Measurements from ENCODE around the gene ZNF677.
"Not testable (repeated sequence)": the region's sequence is repeated elsewhere in the genome, so short reads cannot be mapped to it uniquely, and the experiment has no call there.

Gene ZNF677

GRCh38 chr19:53212703-53213320, 41.9 kb downstream of the ZNF677 start:
- Histone ChIP-seq H4K8ac (ENCODE audit: low read depth, low read length) (no peak overlapping the region), H3K9ac (ENCODE audit: low read depth, low read length, poor library complexity) (no peak overlapping the region), H2AFZ (ENCODE audit: low read length) (no peak overlapping the region), H3K23ac (ENCODE audit: low read depth, low read length, poor library complexity) (no peak overlapping the region), H2BK5ac (ENCODE audit: low read length) (no peak overlapping the region), H3K27me3 (ENCODE audit: control insufficient read depth in 3 of 3, insufficient read depth in 3 of 3, low read depth in 1 of 3, low read length in 3 of 3) (no peaks in the 10 kb centered on the region), H3K4me3 (ENCODE audit: low read length in 2 of 2) (no peak overlapping the region), H3K27ac (replicated peaks; ENCODE audit: low read length) (no peak overlapping the region), H2AK5ac (ENCODE audit: low read depth, low read length) (no peak overlapping the region), H3K4me2 (ENCODE audit: insufficient read depth, low read length, poor library complexity, severe bottlenecking) (no peak overlapping the region), H3K36me3 (replicated peaks in 1 of 2; ENCODE audit: control insufficient read depth in 2 of 2, insufficient read depth in 2 of 2, low read length in 2 of 2) (no peaks in the 10 kb centered on the region), H2BK120ac (ENCODE audit: low read depth, low read length) (no peak overlapping the region), H3K4ac (ENCODE audit: low read length) (no peak overlapping the region), H4K91ac (ENCODE audit: low read depth, low read length, poor library complexity) (no peak overlapping the region), H3K9me3 (replicated peaks in 1 of 2; ENCODE audit: control insufficient read depth in 2 of 2, insufficient read depth in 1 of 2, low read depth in 1 of 2, low read length in 2 of 2) (peaks cover 17 to 71% of the 10 kb centered on the region in 2 donors), H2BK12ac (ENCODE audit: low read length) (no peak overlapping the region), H3K14ac (ENCODE audit: low read length) (no peak overlapping the region), H3K79me1 (ENCODE audit: low read depth, low read length) (no peaks in the 10 kb centered on the region), H3K4me1 (ENCODE audit: control insufficient read depth in 2 of 2, insufficient read depth in 1 of 2, low read depth in 1 of 2, low read length in 2 of 2) (no peaks in the 10 kb centered on the region), H2BK15ac (ENCODE audit: low read length) (no peak overlapping the region), H3K18ac (ENCODE audit: low read length) (no peak overlapping the region)
- DNase-seq (ENCODE audit: low spot score) = no peak
- no CpG with 5 or more reads among the region's 2 CpGs for WGBS, 2 donors (ENCODE audit: extremely low coverage in 2 of 2, insufficient read length in 2 of 2, insufficient replicate concordance in 1 of 2)

- H3K4me1 ChIP-seq (ENCODE audit: control insufficient read depth in 2 of 2, insufficient read depth in 1 of 2, low read depth in 1 of 2, low read length in 2 of 2); H3K9ac ChIP-seq (ENCODE audit: low read depth, low read length, poor library complexity); H2BK120ac ChIP-seq (ENCODE audit: low read depth, low read length); H4K8ac ChIP-seq (ENCODE audit: low read depth, low read length); DNase-seq (ENCODE audit: low spot score); H2BK5ac ChIP-seq (ENCODE audit: low read length); H3K4ac ChIP-seq (ENCODE audit: low read length); H4K91ac ChIP-seq (ENCODE audit: low read depth, low read length, poor library complexity); H3K4me2 ChIP-seq (ENCODE audit: insufficient read depth, low read length, poor library complexity, severe bottlenecking); H3K36me3 ChIP-seq (replicated peaks in 1 of 2; ENCODE audit: control insufficient read depth in 2 of 2, insufficient read depth in 2 of 2, low read length in 2 of 2); H3K23ac ChIP-seq (ENCODE audit: low read depth, low read length, poor library complexity); H2BK15ac ChIP-seq (ENCODE audit: low read length); H3K18ac ChIP-seq (ENCODE audit: low read length); H3K27ac ChIP-seq (replicated peaks; ENCODE audit: low read length); H3K27me3 ChIP-seq (ENCODE audit: control insufficient read depth in 3 of 3, insufficient read depth in 3 of 3, low read depth in 1 of 3, low read length in 3 of 3); H2AFZ ChIP-seq (ENCODE audit: low read length); H3K79me1 ChIP-seq (ENCODE audit: low read depth, low read length); H3K4me3 ChIP-seq (ENCODE audit: low read length in 2 of 2); H3K14ac ChIP-seq (ENCODE audit: low read length); H2AK5ac ChIP-seq (ENCODE audit: low read depth, low read length); H2BK12ac ChIP-seq (ENCODE audit: low read length): not testable (repeated sequence)
- WGBS, 2 donors (ENCODE audit: extremely low coverage in 2 of 2, insufficient read length in 2 of 2, insufficient replicate concordance in 1 of 2) = no CpG with 5 or more reads among the region's 3 CpGs
- peaks cover 15 to 69% of the 10 kb centered on the region in 2 donors for H3K9me3 ChIP-seq (replicated peaks in 1 of 2; ENCODE audit: control insufficient read depth in 2 of 2, insufficient read depth in 1 of 2, low read depth in 1 of 2, low read length in 2 of 2)
Measured at GRCh38 chr19:53211554-53211953, 43.1 kb downstream of the ZNF677 start.

DNA sequence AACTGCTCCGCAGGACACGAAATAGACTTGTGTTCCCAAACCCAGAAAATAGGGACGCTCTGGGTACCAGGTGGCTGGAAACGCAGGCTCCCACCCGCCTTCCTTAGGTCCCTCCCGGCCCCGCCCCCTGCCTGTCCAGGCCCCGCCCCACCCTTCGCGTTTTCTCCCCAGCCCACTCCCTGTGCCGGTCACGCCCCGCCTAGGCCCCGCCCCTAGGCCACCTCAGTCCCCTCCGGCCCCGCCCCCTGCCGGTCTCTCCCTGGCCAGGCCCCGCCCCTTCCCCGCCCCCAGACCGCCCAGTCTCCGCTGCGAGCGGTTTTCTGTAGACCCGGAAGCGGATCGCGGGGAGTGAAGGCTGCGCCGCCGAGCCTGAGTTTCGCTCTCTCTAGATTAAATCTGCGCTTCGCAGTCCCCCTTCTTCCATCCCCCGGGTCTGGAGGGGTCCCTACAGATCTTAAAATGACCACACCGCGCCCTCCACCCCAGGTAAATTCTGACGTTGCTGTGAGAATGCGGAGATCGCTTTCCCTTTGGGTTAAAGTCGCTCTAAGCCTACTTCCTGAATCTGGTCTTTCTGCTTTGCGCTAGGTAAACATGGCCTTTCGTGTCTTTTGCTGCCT, 57.8 kb downstream of the ZNF677 start:
- no peak overlapping the region for H2BK5ac ChIP-seq (ENCODE audit: low read length)
- H3K4me2 ChIP-seq (ENCODE audit: insufficient read depth, low read length, poor library complexity, severe bottlenecking) = peak overlapping the region; percentile 78
- peak overlapping the region; percentile 85 to 95 for H3K4me3 ChIP-seq (ENCODE audit: low read length in 2 of 2)
- peaks cover 0 to 2% of the 10 kb centered on the region in 2 donors for H3K36me3 ChIP-seq (replicated peaks in 1 of 2; ENCODE audit: control insufficient read depth in 2 of 2, insufficient read depth in 2 of 2, low read length in 2 of 2)
- no peak overlapping the region for H2BK120ac ChIP-seq (ENCODE audit: low read depth, low read length)
- H3K27me3 ChIP-seq (ENCODE audit: control insufficient read depth in 3 of 3, insufficient read depth in 3 of 3, low read depth in 1 of 3, low read length in 3 of 3) = no peaks in the 10 kb centered on the region
- H3K79me1 ChIP-seq (ENCODE audit: low read depth, low read length) = no peaks in the 10 kb centered on the region
- no peak overlapping the region for H3K4ac ChIP-seq (ENCODE audit: low read length)
- H3K27ac ChIP-seq (replicated peaks; ENCODE audit: low read length) = no peak overlapping the region
- peak overlapping the region; percentile 81 for H3K18ac ChIP-seq (ENCODE audit: low read length)
- H2AFZ ChIP-seq (ENCODE audit: low read length) = peak overlapping the region; percentile 99
- H2BK15ac ChIP-seq (ENCODE audit: low read length) = no peak overlapping the region
- H2BK12ac ChIP-seq (ENCODE audit: low read length) = no peak overlapping the region
- H3K23ac ChIP-seq (ENCODE audit: low read depth, low read length, poor library complexity) = no peak overlapping the region
- H3K14ac ChIP-seq (ENCODE audit: low read length) = no peak overlapping the region
- H3K4me1 ChIP-seq (ENCODE audit: control insufficient read depth in 2 of 2, insufficient read depth in 1 of 2, low read depth in 1 of 2, low read length in 2 of 2) = peaks cover 0 to 3% of the 10 kb centered on the region in 2 donors
- H2AK5ac ChIP-seq (ENCODE audit: low read depth, low read length) = no peak overlapping the region
- no peak overlapping the region for H4K91ac ChIP-seq (ENCODE audit: low read depth, low read length, poor library complexity)
- WGBS, 2 donors (ENCODE audit: extremely low coverage in 2 of 2, insufficient read length in 2 of 2, insufficient replicate concordance in 1 of 2) = no CpG with 5 or more reads among the region's 42 CpGs
- peaks cover 13 to 42% of the 10 kb centered on the region in 2 donors for H3K9me3 ChIP-seq (replicated peaks in 1 of 2; ENCODE audit: control insufficient read depth in 2 of 2, insufficient read depth in 1 of 2, low read depth in 1 of 2, low read length in 2 of 2)
- H3K9ac ChIP-seq (ENCODE audit: low read depth, low read length, poor library complexity) = no peak overlapping the region
- DNase-seq (ENCODE audit: low spot score) = peak; percentile 89
- no peak overlapping the region for H4K8ac ChIP-seq (ENCODE audit: low read depth, low read length)

DNA sequence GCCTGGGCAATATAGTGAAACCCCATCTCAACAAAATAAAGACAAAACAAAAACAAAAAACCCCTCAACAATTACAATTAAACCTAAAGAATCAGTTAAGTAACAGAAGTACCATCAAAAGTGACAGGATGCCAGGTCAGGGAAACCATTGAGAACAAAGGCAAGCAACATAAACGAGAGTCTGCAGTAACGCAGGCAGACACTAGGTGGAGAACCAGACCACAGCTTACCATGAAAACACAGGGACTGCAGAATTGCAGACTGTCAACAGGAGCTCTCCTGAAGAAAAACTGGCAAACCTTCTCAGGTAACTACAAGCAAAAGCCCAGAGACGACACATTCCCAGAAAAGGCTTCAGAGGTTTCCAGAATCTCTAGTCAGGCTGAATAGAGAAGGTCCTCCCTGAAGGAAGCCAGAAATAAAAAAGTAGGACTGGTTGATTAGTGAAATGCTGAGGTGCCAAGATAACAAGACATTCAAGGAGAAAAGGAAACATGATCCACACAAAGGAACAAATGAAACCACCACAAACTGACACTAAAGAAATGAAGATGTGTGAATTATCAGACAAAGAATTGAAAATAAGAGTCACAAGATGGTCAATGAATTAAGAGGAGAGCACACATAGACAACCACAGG, 59.3 kb downstream of the ZNF677 start:
- no peak overlapping the region for H2BK5ac ChIP-seq (ENCODE audit: low read length)
- H3K36me3 ChIP-seq (replicated peaks in 1 of 2; ENCODE audit: control insufficient read depth in 2 of 2, insufficient read depth in 2 of 2, low read length in 2 of 2) = peaks cover 2 to 9% of the 10 kb centered on the region in 2 donors
- WGBS, 2 donors (ENCODE audit: extremely low coverage in 2 of 2, insufficient read length in 2 of 2, insufficient replicate concordance in 1 of 2) = no CpG with 5 or more reads among the region's 3 CpGs
- no peak overlapping the region for H3K4ac ChIP-seq (ENCODE audit: low read length)
- H4K91ac ChIP-seq (ENCODE audit: low read depth, low read length, poor library complexity) = no peak overlapping the region
- peaks cover 0 to 3% of the 10 kb centered on the region in 2 donors for H3K4me1 ChIP-seq (ENCODE audit: control insufficient read depth in 2 of 2, insufficient read depth in 1 of 2, low read depth in 1 of 2, low read length in 2 of 2)
- H2BK12ac ChIP-seq (ENCODE audit: low read length) = no peak overlapping the region
- H3K4me2 ChIP-seq (ENCODE audit: insufficient read depth, low read length, poor library complexity, severe bottlenecking) = no peak overlapping the region
- no peak overlapping the region for H3K4me3 ChIP-seq (ENCODE audit: low read length in 2 of 2)
- H3K23ac ChIP-seq (ENCODE audit: low read depth, low read length, poor library complexity) = no peak overlapping the region
- no peak overlapping the region for H2BK120ac ChIP-seq (ENCODE audit: low read depth, low read length)
- H2AK5ac ChIP-seq (ENCODE audit: low read depth, low read length) = no peak overlapping the region
- H2AFZ ChIP-seq (ENCODE audit: low read length) = peak overlapping the region; percentile 5
- H3K9ac ChIP-seq (ENCODE audit: low read depth, low read length, poor library complexity) = no peak overlapping the region
- H3K14ac ChIP-seq (ENCODE audit: low read length) = no peak overlapping the region
- no peak overlapping the region for H3K18ac ChIP-seq (ENCODE audit: low read length)
- no peaks in the 10 kb centered on the region for H3K79me1 ChIP-seq (ENCODE audit: low read depth, low read length)
- peaks cover 9 to 39% of the 10 kb centered on the region in 2 donors for H3K9me3 ChIP-seq (replicated peaks in 1 of 2; ENCODE audit: control insufficient read depth in 2 of 2, insufficient read depth in 1 of 2, low read depth in 1 of 2, low read length in 2 of 2)
- H3K27me3 ChIP-seq (ENCODE audit: control insufficient read depth in 3 of 3, insufficient read depth in 3 of 3, low read depth in 1 of 3, low read length in 3 of 3) = no peaks in the 10 kb centered on the region
- H4K8ac ChIP-seq (ENCODE audit: low read depth, low read length) = no peak overlapping the region
- no peak overlapping the region for H3K27ac ChIP-seq (replicated peaks; ENCODE audit: low read length)
- DNase-seq (ENCODE audit: low spot score) = peak; percentile 72
- H2BK15ac ChIP-seq (ENCODE audit: low read length) = no peak overlapping the region
